GM21619 (cell line): ENCODE data around the gene ZNF664.
A peak's percentile ranks its signal among the peaks of the same experiment; 100 is the strongest.

Experiments used
- ATAC-seq: cut with Tn5 transposase; IDR thresholded peaks from one replicate; pipeline ENCODE4 v1.9.1; 2021; ENCODE audit not compliant: unreplicated experiment

Gene ZNF664

DNA sequence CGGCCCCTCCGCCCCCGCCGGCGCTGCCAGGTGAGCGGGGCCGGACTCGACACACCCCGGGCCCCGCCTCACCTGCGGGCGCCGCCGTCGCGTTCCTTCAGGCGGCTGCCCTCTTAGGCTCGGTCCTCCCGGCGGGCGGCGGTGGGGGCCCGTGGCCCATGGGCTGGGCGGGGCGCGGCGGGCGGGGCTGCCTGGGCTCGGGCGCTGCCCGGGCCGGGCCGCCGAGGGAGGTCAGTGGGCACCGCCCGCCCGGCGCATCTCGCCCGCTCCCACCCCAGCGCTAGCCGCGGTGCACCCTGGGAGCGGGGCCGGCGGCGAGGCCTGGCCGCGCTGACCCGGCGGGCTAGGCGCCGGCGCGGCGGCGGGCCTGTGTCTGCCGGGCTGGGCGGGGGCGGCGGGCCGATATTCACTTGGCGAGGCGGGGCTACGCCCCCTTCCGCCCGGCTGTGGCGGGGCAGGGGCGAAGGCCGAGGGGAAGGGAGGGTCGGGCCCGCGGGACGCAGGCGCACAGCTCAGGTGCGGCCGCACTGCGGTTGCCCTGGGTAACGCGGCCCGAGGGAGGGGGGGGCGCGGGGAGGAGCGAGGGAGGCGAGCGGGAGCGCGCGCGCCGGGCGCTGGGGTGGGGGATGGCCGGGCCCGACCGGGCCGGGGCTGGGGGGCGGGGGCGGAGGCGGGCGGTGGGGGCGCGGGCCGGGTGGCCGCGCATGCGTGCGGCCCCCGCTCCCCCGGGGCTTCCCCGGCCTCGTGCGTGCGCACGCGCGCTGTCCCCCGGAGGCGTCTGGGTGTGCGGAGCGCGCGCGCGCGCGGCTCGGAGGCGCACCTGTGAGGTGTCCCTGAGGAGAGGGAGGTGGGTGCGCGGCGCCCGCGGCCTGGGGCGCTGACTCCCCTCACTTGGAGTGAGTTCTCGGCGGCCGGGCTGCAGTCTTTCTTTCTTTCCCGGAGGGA lies at the start of gene ZNF664, which contains the start of gene CCDC92:
Gene ZNF664, plus strand, starts transcription at position 759 of the 945 bp plus-strand sequence. CDS start 38,930 bp downstream, outside the sequence.
Gene CCDC92, minus strand, starts transcription at position 375 of the 945 bp plus-strand sequence. CDS start 28,526 bp downstream, outside the sequence.
- ATAC-seq: peak; percentile 72

DNA sequence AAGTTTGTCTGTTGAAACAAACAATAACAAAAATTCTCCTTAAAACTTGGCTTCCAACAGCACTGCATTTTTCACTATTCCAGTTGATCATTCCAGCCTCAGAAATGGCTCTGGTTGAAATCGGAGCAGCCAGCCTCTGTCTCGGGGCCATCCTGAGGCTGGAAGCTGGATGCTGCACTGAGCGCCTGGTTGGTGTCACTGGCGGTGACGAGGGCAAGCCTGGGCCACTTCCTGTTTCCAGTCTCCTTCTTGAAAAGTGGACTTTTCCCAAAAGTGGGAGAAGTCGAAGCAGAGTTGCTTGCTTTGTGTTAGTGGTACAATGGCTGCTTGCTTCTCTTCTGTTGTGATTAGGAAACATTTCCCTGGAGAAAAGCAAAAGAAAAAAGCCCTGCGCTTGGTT lies 49.1 kb upstream of the ZNF664 start:
- ATAC-seq: no peak

DNA sequence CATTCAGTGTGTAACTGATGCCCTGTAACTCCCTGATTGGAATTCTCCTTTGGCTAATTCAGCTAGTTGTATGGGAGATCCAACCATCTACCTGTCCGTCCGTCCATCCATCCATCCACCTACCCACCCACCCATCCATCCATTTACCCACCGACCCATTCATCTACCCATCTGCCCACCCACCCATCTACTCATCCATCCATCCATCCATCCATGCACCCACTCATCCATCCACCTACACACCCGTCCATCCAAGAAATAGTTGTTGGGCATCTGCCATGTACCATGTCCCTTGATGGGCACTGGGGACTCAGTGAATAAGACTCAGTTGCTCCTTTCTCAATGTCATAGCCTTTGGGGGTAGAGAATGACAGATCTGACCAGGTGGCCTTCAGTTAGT lies 48.5 kb upstream of the ZNF664 start:
- ATAC-seq: no peak

DNA sequence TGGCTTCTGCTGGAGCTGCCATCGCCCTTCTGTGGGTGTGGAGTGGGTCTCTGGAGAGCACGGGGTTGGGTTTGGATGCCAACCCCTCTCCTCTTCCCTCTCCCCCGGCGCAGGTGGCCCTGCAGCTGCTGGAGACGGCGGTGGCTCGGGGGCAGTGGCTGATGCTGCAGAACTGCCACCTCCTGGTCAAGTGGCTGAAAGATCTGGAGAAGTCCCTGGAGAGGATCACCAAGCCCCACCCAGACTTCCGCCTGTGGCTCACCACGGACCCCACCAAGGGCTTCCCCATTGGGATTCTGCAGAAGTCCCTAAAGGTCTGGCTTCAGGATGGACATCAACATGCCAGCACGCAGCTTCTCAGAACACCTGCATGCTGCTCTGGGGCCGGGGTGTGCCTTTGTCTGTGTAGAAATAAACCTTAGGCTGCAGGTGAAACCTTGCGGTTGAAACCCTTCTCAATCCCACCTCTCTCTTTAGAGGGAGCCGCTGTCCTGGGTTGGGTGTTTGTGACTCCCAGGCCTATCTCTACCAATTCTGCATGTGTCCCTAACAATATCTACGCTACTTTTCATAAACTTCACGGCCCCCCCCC lies 44.6 kb upstream of the ZNF664 start:
- no peak for ATAC-seq

GRCh38 chr12:123928897-123929296 lies 44.1 kb upstream of the ZNF664 start:
- no peak for ATAC-seq

GRCh38 chr12:123929946-123930583 lies 43.0 kb upstream of the ZNF664 start:
- ATAC-seq: no peak

GRCh38 chr12:123931686-123932321 lies 41.2 kb upstream of the ZNF664 start:
- no peak for ATAC-seq

DNA sequence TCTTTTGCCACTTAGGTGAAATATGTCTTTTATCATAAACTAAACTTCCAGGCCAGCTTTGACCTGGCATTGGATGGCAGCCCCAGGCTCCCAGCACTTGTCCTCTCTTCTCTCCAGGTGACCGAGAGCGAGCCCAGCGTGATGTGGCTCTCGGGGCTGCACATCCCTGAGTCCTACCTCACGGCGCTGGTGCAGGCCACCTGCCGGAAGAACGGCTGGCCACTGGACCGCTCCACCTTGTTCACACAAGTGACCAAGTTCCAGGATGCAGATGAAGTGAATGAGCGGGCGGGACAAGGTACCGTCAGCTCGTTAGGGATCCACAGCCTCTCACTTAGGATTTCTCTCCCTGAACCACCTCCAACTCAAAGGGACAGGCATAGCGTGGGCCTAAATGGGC lies 39.8 kb upstream of the ZNF664 start:
- ATAC-seq: no peak

- ATAC-seq: no peak
Observed at GRCh38 chr12:123934016-123934620, 38.9 kb upstream of the ZNF664 start.

DNA sequence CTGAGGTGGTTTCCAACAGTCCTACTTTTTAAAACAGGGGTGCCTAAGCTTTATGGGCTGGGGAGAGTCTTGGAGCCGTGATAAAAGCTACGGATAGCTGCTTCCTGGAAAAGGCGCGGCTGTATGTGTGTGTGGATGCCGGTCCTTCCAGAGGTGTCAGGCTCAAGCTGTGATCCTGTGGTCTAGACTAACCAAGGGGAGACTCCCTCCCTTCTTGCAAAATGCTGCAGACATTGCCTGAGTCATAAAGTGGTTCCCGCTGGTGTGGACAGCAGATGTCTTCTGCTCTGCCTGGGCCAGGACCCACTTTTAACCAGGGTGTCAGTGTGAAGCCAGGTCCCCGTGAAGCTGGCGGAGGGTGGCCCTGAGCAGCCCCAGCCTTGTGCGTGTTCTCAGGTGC lies 38.2 kb upstream of the ZNF664 start:
- no peak for ATAC-seq

GRCh38 chr12:123935956-123936355 lies 37.1 kb upstream of the ZNF664 start:
- ATAC-seq: no peak

- no peak for ATAC-seq
Observed at GRCh38 chr12:123936471-123936870, 36.5 kb upstream of the ZNF664 start.

- ATAC-seq: no peak
Observed at GRCh38 chr12:123936956-123937706, 35.9 kb upstream of the ZNF664 start.

DNA sequence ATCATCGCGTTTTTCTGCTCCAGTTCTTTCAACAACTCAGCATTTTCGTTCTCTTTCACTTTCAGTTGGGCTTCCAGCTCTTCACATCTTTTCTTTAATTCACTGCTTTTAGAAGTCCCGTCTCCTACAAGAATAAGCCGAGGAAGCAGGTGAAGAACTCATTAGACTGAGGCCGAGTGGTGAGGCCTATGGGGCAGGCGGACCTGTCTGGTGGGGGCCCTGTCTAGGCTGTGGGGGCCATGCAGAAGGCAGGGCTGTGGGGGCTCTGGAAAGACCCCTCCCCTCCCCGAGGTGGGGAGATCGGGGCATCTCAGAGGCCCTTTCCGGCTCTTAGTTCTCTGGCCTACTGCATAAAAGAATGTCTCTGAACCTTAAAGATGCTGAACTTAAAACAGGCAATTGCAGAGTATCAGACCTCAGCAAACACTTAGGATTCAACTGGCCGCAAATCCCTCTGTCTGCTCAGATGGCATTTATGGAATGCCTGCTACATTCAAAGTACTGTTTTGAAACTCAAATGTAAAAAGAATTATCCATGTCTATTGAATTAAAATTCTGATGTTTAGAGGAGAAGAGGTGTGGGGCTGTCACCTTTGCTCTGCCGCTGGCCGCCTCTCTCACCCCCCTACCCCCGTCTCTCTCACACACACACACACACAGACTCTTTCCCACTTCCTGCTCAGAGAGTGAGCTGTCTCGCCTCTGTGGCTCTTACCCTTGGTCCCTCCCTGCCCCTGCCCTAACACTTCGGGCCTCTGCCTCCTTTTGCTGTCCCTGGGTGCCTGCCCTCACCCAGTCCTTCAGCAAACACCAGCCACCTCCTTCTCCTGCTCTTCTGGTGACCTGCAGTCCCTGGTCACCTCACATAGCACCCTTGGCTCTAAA lies 35.1 kb upstream of the ZNF664 start:
- no peak for ATAC-seq

DNA sequence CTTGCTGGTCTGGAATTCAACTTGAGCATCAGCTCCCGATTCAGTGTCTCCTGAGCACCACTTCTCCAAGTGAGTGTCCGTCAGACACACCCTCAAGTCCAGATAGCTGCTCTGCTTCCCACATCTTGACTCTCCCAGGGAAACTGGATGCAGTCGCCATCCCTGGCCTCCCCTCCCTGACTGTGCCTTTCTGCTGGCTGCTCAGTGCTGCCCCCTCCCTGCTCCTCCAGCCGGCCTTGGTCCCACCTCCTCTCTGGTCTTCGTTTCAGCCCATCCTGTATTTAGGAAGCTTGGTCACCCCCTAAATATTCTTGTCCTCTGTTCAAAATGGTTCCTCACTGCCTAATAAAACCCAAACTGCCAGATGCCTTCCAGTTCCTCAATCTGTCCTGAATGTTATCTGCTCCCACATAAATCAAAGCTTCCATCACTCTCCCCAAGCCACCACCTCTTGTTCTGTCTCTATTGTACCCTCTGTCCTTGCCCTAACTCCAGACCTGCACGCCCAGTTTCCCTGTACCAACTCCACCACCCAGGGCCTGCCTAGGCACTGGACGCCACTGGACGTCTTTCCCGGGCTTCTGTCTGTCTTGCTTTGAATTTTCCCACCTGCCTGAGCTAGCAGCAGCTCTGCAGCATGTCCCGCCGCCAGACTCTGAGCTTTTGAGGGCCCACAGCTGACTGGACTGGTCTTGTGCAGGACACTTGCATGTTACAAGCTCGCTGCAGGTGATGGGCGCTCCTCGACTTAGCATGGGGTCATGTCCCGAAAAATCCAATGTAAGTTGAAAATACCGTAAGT lies 34.1 kb upstream of the ZNF664 start:
- no peak for ATAC-seq

GRCh38 chr12:123939716-123940626 lies 33.0 kb upstream of the ZNF664 start:
- ATAC-seq: no peak

DNA sequence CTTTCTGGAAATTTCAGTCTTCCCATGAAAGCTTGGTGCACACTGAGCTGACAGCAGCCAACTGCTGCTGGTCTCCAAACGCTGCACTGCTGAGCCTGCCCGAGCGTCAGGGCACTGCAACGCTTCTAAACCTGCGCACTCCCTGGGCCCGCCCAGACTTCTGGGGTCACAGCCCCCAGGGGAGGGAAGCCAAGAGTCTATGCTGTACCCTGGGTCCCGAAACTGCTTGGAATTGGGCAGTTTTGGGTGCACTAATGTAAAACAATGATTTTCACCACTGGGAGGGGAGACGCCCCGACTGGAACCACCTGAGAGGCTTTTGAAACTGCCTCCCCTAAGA lies 32.4 kb upstream of the ZNF664 start:
- no peak for ATAC-seq
